Testis (tissue), 3 donors: ENCODE measurements around the gene GJA5. TPM values are rescaled to one million over a fixed set of nuclear protein-coding genes. Genes with fewer than 3 reads are reported as not detected.

ENCODE experiments used
- DNase-seq: peaks from one replicate; pipeline ENCODE4 v3.0.0-alpha.2; 2019
- H3K27ac ChIP-seq, 2 donors: fragments of 200-600 bp; sonication (generic); one replicate each; pipeline ENCODE4 v1.5.1; 2019
- H3K27me3 ChIP-seq: fragments of 200-600 bp; sonication (generic); one replicate; pipeline ENCODE4 v1.5.1; 2019
- H3K36me3 ChIP-seq: fragments of 200-600 bp; sonication (generic); one replicate; pipeline ENCODE4 v1.5.1; 2017; ENCODE audit warnings: low read depth; ENCODE audit errors: missing control alignments
- H3K4me1 ChIP-seq: fragments of 200-600 bp; sonication (generic); one replicate; pipeline ENCODE4 v1.5.1; 2019
- H3K4me3 ChIP-seq, 2 donors: fragments of 200-600 bp; sonication (generic); one replicate each; pipeline ENCODE4 v1.5.1; 2017 to 2019
- H3K9me3 ChIP-seq: fragments of 200-600 bp; sonication (generic); one replicate; pipeline ENCODE4 v1.5.1; 2017
- CTCF ChIP-seq, 3 experiments: fragments of 450-650 bp in 2 of 3; fragments of 200-600 bp in 1 of 3; sonication (generic) in 1 of 3; IDR thresholded peaks; one replicate each; pipeline ENCODE4 v1.5.1; 2016 to 2019; ENCODE audit warnings: antibody characterized with exemption in 3 of 3, mild to moderate bottlenecking in 2 of 3, moderate library complexity in 1 of 3
- POLR2A ChIP-seq: fragments of 450-650 bp; IDR thresholded peaks from one replicate; pipeline ENCODE4 v1.6.1; 2017; ENCODE audit warnings: antibody characterized with exemption, mild to moderate bottlenecking, moderate library complexity
- WGBS, 2 donors: methylation state at CpG; one replicate each; pipeline ENCODE4 v1.1.5; 2018; 5-methylcytosine and 5-hydroxymethylcytosine counted together
- intact Hi-C: fragments of 100-400 bp; cut with DNase I; formaldehyde crosslinking; loops from one replicate; pipeline ENCODE4 v1.15.1; 2023; ENCODE audit warnings: low total_unique reads
- polyA plus RNA-seq: library from polyadenylated mRNA; stranded (reverse); fragments of 350-450 nt; fragmentation: Illumina TruSeq; extraction: RNeasy Lipid Tissue Mini Kit (QIAGEN cat#74804); gene quantifications from one replicate; pipeline ENCODE4 v1.2.3, GENCODE V29; 2014; ENCODE audit warnings: low read depth, low replicate concordance; ENCODE audit not compliant: insufficient read depth
- total RNA-seq, 2 donors: library from RNA; depleted of rRNA; stranded (reverse); fragments of >200 nt; gene quantifications; one replicate each; pipeline ENCODE4 v1.2.3, GENCODE V29; 2016

Gene GJA5
- total and polyA plus RNA-seq, 3 donors from 2014 or later = 1.2 to 5.6 (median 2.2) TPM

- Histone ChIP-seq H3K36me3 (no peaks in the 10 kb centered on the region), H3K27me3 (no peaks in the 10 kb centered on the region), H3K4me1 (no peaks in the 10 kb centered on the region), H3K4me3 (no peak overlapping the region), H3K9me3 (no peaks in the 10 kb centered on the region), H3K27ac (no peak overlapping the region)
- TF ChIP-seq POLR2A (no peak), CTCF (IDR thresholded peaks at IDR 0.05) (no peak)
- no peak for DNase-seq
- intact Hi-C loops = no loop called here
- 73 to 79% methylated on average over 3 of the region's 3 CpGs for WGBS, 2 donors
Observed at GRCh38 chr1:147753081-147753480, 7.3 kb downstream of the GJA5 start.

- Histone ChIP-seq H3K27ac (no peak overlapping the region), H3K4me1 (no peaks in the 10 kb centered on the region), H3K9me3 (no peaks in the 10 kb centered on the region), H3K4me3 (no peak overlapping the region), H3K36me3 (no peaks in the 10 kb centered on the region), H3K27me3 (no peaks in the 10 kb centered on the region)
- no peak for DNase-seq
- 74 to 77% methylated on average over 7 of the region's 7 CpGs for WGBS, 2 donors
- TF ChIP-seq CTCF (IDR thresholded peaks at IDR 0.05) (no peak), POLR2A (no peak)
- intact Hi-C loops = no loop called here
Observed at GRCh38 chr1:147752511-147752910, 7.9 kb downstream of the GJA5 start.

GRCh38 chr1:147751346-147751745 is 9.1 kb downstream of the GJA5 start:
- Histone ChIP-seq H3K36me3 (no peaks in the 10 kb centered on the region), H3K9me3 (no peaks in the 10 kb centered on the region), H3K4me1 (no peaks in the 10 kb centered on the region), H3K27ac (no peak overlapping the region), H3K4me3 (no peak overlapping the region), H3K27me3 (no peaks in the 10 kb centered on the region)
- DNase-seq = no peak
- WGBS, 2 donors = 79 to 87% methylated on average over 4 to 5 of the region's 5 CpGs
- intact Hi-C loops = no loop called here
- no peak for TF ChIP-seq CTCF (IDR thresholded peaks at IDR 0.05)
- no peak for TF ChIP-seq POLR2A

- no peak overlapping the region for H3K4me3 ChIP-seq
- H3K27ac ChIP-seq = no peak overlapping the region
- 65 to 72% methylated on average over 7 of the region's 7 CpGs for WGBS, 2 donors
- no peaks in the 10 kb centered on the region for H3K36me3 ChIP-seq
- H3K27me3 ChIP-seq = no peaks in the 10 kb centered on the region
- no peak for DNase-seq
- H3K4me1 ChIP-seq = no peaks in the 10 kb centered on the region
- H3K9me3 ChIP-seq = no peaks in the 10 kb centered on the region
- intact Hi-C loops = no loop called here
- no peak for TF ChIP-seq POLR2A
- no peak for TF ChIP-seq CTCF (IDR thresholded peaks at IDR 0.05)
Observed at GRCh38 chr1:147750618-147751217, 9.7 kb downstream of the GJA5 start.

GRCh38 chr1:147749792-147750191 is 10.6 kb downstream of the GJA5 start:
- no peaks in the 10 kb centered on the region for H3K4me1 ChIP-seq
- H3K27ac ChIP-seq = no peak overlapping the region
- H3K27me3 ChIP-seq = no peaks in the 10 kb centered on the region
- no peak overlapping the region for H3K4me3 ChIP-seq
- intact Hi-C loops = no loop called here
- no peaks in the 10 kb centered on the region for H3K36me3 ChIP-seq
- DNase-seq = no peak
- TF ChIP-seq CTCF (IDR thresholded peaks at IDR 0.05) (no peak), POLR2A (no peak)
- H3K9me3 ChIP-seq = no peaks in the 10 kb centered on the region
- WGBS, 2 donors = 85 to 94% methylated on average over 2 of the region's 2 CpGs
